HL-60/S4 (cell line): ENCODE results near the gene PDS5B.
"Not testable (repeated sequence)": the region's sequence is repeated elsewhere in the genome, so short reads cannot be mapped to it uniquely, and the experiment has no call there.

Experiments
- in situ Hi-C: fragments of 300-500 bp; cut with MboI; formaldehyde crosslinking; loops from 2 replicates; pipeline ENCODE4 v1.14.3; 2022; ENCODE audit warnings: low sequenced_read_pairs

Gene PDS5B

DNA sequence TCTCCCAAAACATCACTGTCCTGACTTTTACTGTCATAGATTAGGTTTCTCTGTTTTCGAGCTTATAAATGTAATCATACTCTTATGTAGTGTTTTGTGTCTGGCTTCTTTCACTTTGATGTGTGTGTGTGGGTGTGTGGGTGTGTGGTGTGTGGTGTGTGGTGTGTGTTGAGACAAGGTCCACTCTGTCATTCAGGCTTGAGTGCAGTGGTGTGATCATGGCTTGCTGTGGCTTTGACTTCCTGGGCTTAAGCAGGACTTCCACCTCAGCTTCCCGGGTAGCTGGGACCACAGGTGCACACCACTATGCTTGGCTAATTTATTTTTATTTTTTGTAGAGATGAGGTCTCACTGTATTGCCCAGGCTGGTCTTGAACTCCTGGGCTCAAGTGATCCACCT, 59.6 kb downstream of the PDS5B start:
- in situ Hi-C loops, result no loop called here

- in situ Hi-C loops, result no loop called here
These were observed 61.7 kb downstream of the PDS5B start for GRCh38 chr13:32647926-32648325.

DNA sequence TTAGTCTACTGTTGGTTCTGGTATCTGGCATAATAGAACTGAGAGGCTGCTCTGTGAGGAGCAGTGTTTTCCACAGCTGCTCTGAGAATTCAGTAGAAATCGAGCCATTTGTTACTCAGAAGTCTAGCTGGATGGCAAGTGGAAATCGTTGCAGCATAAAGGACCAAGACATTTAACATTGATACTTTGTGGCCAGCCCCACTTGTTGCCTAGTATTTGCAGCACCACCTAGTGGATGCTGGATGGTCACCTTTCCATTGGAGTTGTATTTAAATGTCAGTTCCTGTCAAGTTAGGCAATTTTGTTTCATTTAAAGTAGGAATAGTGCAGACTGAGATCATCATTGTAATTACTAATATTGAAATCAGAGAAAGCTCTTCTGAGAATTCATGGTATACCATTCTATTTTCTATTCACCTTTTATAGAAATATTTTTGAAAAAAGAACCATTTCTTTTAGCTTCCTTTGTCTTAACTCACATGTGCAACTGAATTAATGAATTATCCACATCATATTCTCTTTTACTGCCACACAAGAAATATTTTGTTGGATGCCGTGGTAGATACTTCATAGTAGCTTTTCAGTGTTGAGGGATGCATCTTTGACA, 64.6 kb downstream of the PDS5B start:
- in situ Hi-C loops, result no loop called here

DNA sequence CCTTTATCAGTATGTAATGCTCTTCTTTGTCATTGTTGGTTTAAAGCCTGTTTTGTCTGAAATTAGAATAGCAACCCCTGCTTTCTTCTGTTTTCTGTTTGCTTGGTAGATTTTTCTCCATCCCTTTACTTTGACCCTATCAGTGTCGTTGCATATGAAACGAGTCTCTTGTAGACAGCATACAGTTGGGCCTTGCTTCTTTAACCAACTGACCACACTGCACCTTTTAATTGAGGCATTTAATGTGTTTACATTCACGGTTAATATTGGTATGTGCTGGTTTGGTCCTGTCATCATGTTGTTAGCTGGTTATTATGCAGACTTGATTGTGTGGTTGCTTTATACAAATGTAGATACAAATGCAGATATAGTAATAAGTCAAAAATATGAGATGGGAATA, 71.1 kb downstream of the PDS5B start:
- in situ Hi-C loops, result no loop called here

DNA sequence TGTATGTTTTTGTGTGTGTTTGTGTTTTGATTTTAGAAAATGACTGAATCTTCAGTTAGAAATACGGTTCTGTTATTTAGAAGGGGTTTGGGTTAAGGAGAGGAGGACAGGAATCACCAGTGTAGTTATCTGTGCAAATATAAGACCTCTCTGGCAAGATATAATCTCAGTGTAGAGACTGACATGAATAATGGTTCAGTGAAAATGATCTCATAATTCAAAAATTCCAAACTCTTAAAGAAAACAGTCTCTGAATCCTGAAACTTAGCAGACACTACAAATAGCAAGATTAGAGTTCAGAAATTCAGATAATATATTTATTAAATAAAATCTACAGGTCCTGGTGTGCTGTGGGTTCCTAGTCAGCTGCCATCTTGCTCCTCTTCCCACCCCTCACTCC, 73.5 kb downstream of the PDS5B start:
- in situ Hi-C loops, result no loop called here

- in situ Hi-C loops, result no loop called here
These were observed 74.0 kb downstream of the PDS5B start for GRCh38 chr13:32660227-32660626.

GRCh38 chr13:32661685-32662084, 75.4 kb downstream of the PDS5B start:
- in situ Hi-C loops, result no loop called here

DNA sequence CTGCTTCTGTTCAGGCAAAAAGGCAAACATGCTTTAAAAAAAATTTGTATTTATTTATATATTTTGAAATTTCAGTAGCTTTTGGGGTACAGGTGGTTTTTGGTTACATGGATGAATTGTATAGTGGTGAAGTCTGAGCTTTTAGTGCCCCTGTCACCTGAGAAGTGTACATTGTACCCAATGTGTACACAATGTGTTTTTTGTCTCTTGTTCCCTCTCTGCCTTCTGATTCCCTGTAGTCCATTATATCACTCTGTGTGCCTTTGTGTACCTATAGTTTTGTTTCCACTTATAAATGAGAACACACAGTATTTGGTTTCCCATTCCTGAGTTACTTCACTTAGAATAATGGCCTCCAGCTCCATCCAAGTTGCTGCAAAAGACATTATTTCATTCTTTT, 77.4 kb downstream of the PDS5B start:
- in situ Hi-C loops, result no loop called here

- in situ Hi-C loops, result no loop called here
These were observed 80.8 kb downstream of the PDS5B start for GRCh38 chr13:32666990-32667571.

DNA sequence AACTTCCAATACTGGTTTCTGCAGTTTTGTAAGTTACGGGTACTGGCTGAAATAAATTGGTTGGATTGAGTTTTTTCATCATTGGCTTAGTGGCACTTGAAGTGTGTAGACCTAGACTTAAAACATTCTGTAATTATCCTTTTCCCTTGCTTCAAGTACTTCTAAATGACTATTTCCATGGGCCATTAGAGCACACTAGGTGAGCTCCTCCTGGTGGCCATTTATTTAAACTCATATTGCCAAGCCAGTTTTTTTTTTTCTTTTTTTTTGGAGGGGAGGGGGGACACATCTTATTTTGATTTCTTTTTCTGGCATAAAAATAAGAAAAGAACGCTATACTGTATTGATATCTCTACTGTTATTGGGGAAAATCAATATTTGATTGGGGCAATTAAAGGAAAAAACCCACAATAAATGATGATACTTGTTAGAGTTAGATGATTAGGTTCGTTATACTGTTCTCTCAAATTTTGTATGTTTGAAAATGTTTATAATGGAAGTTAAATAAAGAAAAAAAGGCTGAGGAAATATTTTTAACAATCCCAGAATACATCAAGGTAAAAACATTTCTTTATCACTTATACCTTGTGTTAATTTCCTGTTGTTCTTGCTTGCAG, 82.9 kb downstream of the PDS5B start:
- in situ Hi-C loops, result no loop called here

DNA sequence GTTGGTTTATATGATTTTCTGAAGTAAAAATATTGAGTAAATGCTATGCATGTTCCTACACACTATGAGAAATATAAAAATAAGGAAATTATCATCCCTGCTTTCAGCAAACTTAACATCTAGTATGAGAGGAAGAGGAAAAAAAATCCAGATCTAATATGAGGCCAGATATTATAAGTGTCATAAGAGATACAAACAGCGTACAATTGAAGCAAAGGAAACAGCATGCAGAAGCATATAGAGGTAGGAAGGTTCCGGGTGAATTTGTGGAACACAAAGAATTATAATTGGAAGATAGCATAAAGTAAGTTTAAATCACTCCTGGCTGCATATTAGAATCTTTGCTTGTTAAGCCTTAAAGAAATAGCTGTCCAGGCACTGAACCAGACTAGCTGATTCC, 88.3 kb downstream of the PDS5B start:
- in situ Hi-C loops, result no loop called here

GRCh38 chr13:32676242-32676641, 90.0 kb downstream of the PDS5B start:
- in situ Hi-C loops, result no loop called here

- in situ Hi-C loops, result no loop called here
These were observed 95.9 kb downstream of the PDS5B start for GRCh38 chr13:32682130-32682529.

GRCh38 chr13:32682740-32683139, 96.5 kb downstream of the PDS5B start:
- in situ Hi-C loops, result no loop called here

DNA sequence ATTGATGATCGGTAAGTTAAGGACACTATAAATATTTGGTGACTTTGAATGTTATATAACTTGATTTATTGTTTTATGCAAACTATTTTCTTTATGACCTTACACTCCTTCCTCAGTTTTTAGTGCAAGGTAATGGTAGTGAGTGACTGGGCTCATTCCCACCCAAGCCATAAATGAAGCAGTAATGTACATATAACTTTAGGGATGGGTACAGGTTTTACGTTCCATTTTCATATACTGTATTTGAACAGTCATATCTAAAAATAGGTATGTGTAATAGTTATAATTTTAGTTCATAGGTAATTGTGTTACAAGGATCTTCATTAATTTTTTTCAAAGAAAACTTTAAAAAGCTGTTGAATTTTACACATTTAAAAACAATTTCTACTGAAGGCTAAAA, 101.0 kb downstream of the PDS5B start:
- in situ Hi-C loops, result no loop called here

DNA sequence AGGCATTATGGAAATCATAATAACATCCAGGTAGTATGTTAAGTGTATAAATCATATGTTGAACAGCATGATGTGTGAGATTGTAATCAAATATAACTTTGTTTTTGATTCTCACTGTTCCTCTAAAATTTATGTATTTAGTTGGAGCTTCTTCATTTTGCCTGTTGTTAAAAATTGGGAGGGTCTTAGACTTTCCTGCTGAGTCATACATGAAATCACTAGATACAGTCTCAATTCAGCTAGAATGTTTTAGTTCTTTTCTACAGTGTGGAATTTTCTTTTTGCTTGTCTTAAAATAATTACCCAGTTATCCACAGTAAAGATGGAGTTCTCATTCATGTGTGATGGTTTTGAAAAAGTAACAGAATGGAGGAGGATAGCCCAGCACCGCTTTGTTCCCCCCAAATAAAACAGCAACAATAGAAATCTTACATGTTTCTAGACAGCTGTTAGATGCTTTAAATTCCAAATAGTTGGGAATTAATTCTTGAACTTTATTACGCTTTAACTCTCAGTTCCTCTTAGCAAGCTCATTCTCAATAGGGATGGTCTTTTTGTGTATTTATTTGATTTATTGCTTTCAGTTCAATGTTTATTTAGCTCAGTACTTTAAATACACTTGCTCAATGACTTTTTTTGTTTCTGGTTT, 109.5 kb downstream of the PDS5B start:
- in situ Hi-C loops, result no loop called here

DNA sequence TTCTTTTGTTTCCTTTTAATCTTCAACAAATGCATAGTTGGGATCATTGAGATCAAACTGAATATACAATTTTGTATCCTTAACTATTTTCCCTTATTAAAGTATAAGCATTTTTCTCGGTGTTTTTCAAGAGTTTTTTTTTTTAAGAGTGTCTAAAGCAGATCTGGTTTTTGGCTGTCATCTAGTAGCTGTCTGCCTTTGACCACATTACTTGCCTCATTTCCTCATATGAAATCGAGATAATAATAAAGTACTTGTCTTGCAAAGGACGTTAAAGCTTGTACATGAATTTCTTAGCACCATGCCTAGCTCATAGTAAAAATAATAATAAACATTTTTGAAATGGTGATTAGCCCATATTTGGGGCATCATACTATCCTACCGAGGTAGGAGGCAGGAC, 121.2 kb downstream of the PDS5B start:
- in situ Hi-C loops, result no loop called here

DNA sequence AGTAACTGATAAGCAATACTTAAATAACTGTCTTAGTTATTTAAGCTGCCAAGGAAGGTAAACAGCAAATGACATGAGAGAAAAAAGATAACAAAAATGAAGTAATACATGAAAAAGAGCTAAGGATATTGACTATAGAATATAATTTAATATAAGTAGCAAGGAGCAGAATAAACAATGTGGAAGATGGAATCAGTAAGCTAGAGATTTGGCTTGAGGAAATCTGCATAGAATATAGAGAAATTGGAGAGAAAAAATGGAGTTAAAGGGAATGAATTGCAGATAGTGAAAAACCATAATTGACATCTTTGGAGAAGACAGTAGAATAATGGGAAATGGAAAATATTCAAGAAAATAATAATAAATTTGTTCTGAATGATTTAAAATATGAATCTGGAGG, 127.1 kb downstream of the PDS5B start:
- in situ Hi-C loops, result no loop called here

GRCh38 chr13:32716201-32716600, 129.9 kb downstream of the PDS5B start:
- in situ Hi-C loops, result not testable (repeated sequence)

GRCh38 chr13:32720026-32720425, 133.8 kb downstream of the PDS5B start:
- in situ Hi-C loops, result no loop called here

- in situ Hi-C loops, result not testable (repeated sequence)
These were observed 135.1 kb downstream of the PDS5B start for GRCh38 chr13:32721131-32722034.
